CD4-positive, alpha-beta T cell treated with Interleukin-10 for 1 hour (primary cell): ENCODE results near the gene EHBP1.
"Not testable (repeated sequence)": the region's sequence is repeated elsewhere in the genome, so short reads cannot be mapped to it uniquely, and the experiment has no call there.

ENCODE experiments used
- DNase-seq: peaks from one replicate; pipeline ENCODE4 v3.0.0-alpha.2; 2020

EHBP1 gene

GRCh38 chr2:63054841-63055225, 349.3 kb downstream of the EHBP1 start:
- no peak for DNase-seq

GRCh38 chr2:63055226-63056106, 350.0 kb downstream of the EHBP1 start:
- DNase-seq = no peak

GRCh38 chr2:63056107-63057050, 350.9 kb downstream of the EHBP1 start:
- no peak for DNase-seq

GRCh38 chr2:63057249-63058143, 352.0 kb downstream of the EHBP1 start:
- no peak for DNase-seq

- DNase-seq = no peak
Measured at GRCh38 chr2:63058144-63058920, 352.8 kb downstream of the EHBP1 start.

- DNase-seq = no peak
Measured at GRCh38 chr2:63058921-63059792, 353.6 kb downstream of the EHBP1 start.

- DNase-seq = no peak
Measured at GRCh38 chr2:63059793-63060471, 354.4 kb downstream of the EHBP1 start.

GRCh38 chr2:63060472-63060991, 355.0 kb downstream of the EHBP1 start:
- DNase-seq = no peak

- no peak for DNase-seq
Measured at GRCh38 chr2:63064197-63064596, 358.7 kb downstream of the EHBP1 start.

- DNase-seq = no peak
Measured at GRCh38 chr2:63064661-63065060, 359.1 kb downstream of the EHBP1 start.

GRCh38 chr2:63066265-63066664, 360.8 kb downstream of the EHBP1 start:
- DNase-seq = no peak

- DNase-seq = no peak
Measured at GRCh38 chr2:63066838-63067237, 361.3 kb downstream of the EHBP1 start.

GRCh38 chr2:63071664-63072063, 366.2 kb downstream of the EHBP1 start:
- DNase-seq = no peak

- DNase-seq = no peak
Measured at GRCh38 chr2:63073994-63074393, 368.5 kb downstream of the EHBP1 start.

- not testable (repeated sequence) for DNase-seq
Measured at GRCh38 chr2:63074399-63074798, 368.9 kb downstream of the EHBP1 start.

GRCh38 chr2:63078852-63079606, 373.5 kb downstream of the EHBP1 start:
- no peak for DNase-seq

GRCh38 chr2:63081404-63081803, 375.9 kb downstream of the EHBP1 start:
- DNase-seq = no peak

GRCh38 chr2:63086687-63087086, 381.2 kb downstream of the EHBP1 start:
- no peak for DNase-seq

- DNase-seq = no peak
Measured at GRCh38 chr2:63092401-63092800, 386.9 kb downstream of the EHBP1 start.
